HEK293T (cell line): ENCODE results near the gene PPP3R1.

Experiments
- BHLHE40 ChIP-seq: fragments of 450-650 bp; IDR thresholded peaks from 2 replicates; pipeline ENCODE4 v1.6.1; 2016; ENCODE audit warnings: mild to moderate bottlenecking, moderate library complexity, borderline replicate concordance
- FOXM1 ChIP-seq: fragments of 450-650 bp; IDR thresholded peaks from 2 replicates; pipeline ENCODE4 v1.6.1; 2017; ENCODE audit warnings: mild to moderate bottlenecking, borderline replicate concordance
- LEF1 ChIP-seq: fragments of 450-650 bp; IDR thresholded peaks from 2 replicates; pipeline ENCODE4 v1.6.1; 2017; ENCODE audit warnings: mild to moderate bottlenecking, borderline replicate concordance
- SP1 ChIP-seq: fragments of 450-650 bp; IDR thresholded peaks from 2 replicates; pipeline ENCODE4 v1.6.1; 2017
- TARDBP ChIP-seq: fragments of 450-650 bp; IDR thresholded peaks from 2 replicates; pipeline ENCODE4 v1.6.1; 2016
- ZNF384 ChIP-seq: fragments of 450-650 bp; IDR thresholded peaks from 2 replicates; pipeline ENCODE4 v1.6.1; 2016

DNA sequence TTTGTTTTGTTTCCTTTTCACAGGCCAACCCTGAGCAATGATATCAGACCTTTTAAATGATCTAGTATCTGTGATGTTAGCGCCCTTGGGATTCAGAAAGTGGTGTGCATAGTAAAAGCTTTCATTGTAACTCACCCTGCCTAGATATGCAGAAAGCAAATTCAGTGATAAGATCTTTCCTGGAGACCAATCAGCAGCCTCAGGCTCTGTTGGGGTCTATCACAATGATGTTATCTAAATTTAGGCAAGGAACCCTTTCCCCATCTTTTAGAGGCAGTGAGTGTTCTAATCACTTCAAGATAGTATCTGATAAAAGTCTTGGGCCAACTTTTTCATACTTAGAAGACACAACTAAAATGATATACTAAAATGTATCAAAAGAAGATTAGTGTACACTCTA lies 118.2 kb downstream of the PPP3R1 start:
- TF ChIP-seq FOXM1 = no peak
- no peak for TF ChIP-seq LEF1
- no peak for TF ChIP-seq BHLHE40
- no peak for TF ChIP-seq SP1
- TF ChIP-seq TARDBP = no peak
- no peak for TF ChIP-seq ZNF384
